DMS114 treated with DMSO at 0.1 percent for 48 hours (cell line): Measurements from ENCODE around the gene SLC35G6.
"Not testable (repeated sequence)": the region's sequence is repeated elsewhere in the genome, so short reads cannot be mapped to it uniquely, and the experiment has no call there.

Experiments
- DNase-seq: peaks from one replicate; lab custom pipeline; 2025; ENCODE audit not compliant: unreplicated experiment; lab: John Stamatoyannopoulos, UW

SLC35G6 gene

GRCh38 chr17:7459961-7460545 is 21.2 kb upstream of the SLC35G6 start:
- DNase-seq: no peak

- no peak for DNase-seq
Measured at GRCh38 chr17:7460850-7461660, 20.2 kb upstream of the SLC35G6 start.

- DNase-seq: no peak
Measured at GRCh38 chr17:7462474-7463371, 18.5 kb upstream of the SLC35G6 start.

DNA sequence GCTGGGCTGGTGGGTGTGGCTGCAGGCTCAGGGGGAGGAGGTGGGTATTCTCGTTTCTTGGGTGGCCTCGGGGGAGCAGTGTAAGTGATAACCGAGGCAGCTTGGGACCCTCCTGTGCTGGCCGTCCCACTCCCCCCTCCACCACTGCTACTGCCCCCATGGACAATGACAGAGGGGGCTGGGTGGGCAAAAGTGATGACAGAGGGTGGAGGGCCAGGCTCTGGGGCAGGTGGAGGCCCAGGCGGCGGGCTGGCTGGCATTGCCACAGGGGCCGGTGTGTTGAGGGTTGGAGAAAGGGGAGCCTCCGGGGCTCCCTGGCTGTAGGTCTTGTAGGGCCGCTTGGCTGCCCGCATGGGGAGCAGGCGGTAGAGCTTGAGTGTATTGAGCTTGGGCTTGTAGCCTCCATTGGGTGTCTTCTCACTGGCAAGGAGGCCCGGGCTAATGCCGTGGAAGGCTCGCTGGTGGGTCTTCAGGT is 17.8 kb upstream of the SLC35G6 start:
- DNase-seq: no peak

DNA sequence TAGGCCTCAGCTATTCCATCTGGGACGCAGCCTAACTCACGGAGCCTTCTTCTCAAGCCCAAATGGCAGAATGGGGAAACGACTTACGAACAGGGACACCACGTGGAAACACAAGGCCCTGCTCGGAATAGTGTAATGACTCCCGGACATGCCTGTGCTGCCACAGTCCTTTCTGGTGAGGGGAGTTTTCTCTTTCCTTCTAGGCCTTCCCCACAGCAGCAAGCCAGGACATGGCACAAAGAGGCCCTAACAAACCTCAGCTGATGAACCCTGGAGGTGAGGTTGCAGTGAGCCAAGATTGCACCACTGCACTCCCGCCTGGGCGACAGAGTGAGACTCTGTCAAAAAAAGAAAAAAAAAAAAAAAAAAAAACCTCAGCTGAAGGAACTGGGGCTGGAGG is 17.2 kb upstream of the SLC35G6 start:
- DNase-seq: no peak

GRCh38 chr17:7465597-7466275 is 15.5 kb upstream of the SLC35G6 start:
- DNase-seq: no peak

DNA sequence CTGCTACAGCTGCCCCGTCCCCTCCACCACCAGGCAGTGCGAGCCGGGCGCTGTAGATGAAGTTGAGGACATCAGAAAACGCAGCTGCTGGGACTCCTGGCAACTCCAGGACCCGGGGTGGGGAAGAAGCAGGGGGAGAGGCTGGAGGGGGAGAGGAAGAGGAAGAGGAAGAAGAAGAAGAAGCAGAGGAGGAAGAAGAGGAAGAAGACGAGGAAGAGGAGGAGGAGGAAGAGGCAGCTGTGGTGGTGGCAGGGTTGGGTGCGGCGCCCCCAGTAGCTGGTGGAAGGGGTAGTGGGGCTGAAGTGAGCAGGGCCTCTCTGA is 15.0 kb upstream of the SLC35G6 start:
- no peak for DNase-seq

DNA sequence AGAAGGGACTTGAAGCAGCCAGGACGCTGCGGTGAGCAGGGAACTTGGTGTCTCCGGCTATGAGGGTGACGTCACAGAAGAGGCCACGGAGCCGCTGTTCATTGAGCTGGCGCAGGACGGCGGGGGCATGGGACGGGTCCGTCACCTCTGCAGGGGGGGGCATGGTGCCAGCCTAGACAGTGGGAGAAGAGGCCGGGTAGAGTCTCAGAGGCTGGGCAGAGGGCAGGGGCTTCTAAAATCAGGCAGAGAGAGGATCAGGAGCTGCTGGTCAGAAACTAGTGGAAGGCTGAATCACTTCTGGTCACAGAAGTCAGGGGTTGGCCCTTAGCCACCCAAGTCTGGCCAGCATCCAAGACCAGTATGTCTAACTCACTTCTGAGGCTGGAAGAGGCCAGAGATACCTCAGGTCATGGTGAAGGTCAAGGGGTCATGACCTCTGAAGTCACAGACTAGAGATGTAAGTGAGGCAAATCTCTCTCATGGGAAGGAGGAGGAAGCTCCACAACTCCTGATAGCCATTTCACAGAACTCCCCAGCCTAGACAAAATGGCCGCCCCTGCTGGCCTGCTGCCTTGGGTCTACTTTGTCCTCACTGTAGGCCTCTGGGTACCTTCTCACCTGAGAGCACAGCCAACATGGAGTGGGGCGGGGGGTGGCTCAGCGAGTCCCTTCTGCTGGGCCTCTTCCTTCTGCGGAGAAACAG is 14.5 kb upstream of the SLC35G6 start:
- no peak for DNase-seq

DNA sequence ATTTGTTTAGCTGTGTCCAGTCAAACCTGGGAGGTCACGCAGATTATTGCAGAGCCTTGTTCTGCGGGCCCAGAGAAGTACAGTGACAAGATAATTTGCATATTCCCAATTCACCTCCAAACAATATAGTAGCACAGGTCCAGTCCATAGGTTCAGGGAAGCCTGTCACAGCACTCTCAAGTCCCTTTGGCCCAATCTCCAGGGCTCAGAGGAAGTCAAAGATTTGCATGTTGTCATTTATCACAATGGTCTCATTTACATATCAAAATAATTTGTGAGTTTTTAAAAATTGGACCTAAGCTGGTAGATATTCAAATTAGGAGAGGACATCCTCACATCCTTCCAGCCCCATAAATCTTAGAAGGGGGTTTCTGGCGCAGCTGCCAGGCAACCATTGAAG is 13.7 kb upstream of the SLC35G6 start:
- DNase-seq: no peak

DNA sequence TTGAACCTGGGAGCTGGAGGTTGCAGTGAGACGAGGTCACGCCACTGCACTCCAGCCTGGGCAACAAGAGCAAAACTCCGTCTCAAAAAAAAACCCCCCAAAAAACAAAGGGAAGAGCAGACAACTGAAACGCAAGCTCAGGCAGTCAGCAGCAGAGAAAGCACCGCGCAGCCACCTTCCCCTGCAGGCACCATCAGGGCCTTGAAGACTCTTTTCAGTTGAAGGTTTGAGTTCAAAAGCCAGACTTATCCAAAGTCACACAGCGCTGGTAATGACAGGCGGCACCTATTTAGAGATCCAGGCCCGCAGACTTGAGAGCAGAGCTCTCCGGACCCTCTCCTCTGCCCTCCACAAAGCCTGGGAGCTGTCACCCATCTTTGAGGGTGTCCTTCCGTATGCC is 13.0 kb upstream of the SLC35G6 start:
- DNase-seq: no peak

DNA sequence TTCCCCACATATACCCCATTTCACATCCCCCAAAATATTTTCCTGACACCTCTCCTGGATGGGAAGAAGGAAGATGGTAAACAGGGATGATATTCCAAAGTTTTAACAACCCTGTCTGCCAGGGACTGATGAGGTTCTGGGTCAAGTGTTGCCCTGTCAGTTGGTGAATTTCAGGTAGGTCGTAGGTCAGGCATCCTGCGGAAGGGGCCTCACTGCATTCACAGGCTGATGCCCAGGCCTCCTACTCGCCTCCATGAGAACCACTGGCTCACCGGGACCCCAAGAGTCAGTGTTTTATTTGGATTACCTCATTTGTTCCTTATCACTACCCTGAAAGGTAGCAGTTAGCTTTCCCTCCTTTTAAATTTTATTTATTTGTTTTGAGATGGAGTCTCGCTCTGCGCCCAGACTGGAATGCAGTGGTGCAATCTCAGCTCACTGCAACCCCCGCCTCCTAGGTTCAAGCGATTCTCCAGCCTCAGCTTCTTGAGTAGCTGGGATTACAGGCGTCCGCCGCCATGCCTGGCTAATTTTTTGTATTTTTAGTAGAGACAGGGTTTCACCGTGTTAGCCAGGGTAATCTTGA is 12.3 kb upstream of the SLC35G6 start:
- no peak for DNase-seq

GRCh38 chr17:7469843-7470242 is 11.4 kb upstream of the SLC35G6 start:
- DNase-seq: not testable (repeated sequence)

- not testable (repeated sequence) for DNase-seq
Measured at GRCh38 chr17:7470457-7470973, 10.7 kb upstream of the SLC35G6 start.

GRCh38 chr17:7471729-7472128 is 9.5 kb upstream of the SLC35G6 start:
- DNase-seq: no peak

- not testable (repeated sequence) for DNase-seq
Measured at GRCh38 chr17:7474767-7475166, 6.5 kb upstream of the SLC35G6 start.

DNA sequence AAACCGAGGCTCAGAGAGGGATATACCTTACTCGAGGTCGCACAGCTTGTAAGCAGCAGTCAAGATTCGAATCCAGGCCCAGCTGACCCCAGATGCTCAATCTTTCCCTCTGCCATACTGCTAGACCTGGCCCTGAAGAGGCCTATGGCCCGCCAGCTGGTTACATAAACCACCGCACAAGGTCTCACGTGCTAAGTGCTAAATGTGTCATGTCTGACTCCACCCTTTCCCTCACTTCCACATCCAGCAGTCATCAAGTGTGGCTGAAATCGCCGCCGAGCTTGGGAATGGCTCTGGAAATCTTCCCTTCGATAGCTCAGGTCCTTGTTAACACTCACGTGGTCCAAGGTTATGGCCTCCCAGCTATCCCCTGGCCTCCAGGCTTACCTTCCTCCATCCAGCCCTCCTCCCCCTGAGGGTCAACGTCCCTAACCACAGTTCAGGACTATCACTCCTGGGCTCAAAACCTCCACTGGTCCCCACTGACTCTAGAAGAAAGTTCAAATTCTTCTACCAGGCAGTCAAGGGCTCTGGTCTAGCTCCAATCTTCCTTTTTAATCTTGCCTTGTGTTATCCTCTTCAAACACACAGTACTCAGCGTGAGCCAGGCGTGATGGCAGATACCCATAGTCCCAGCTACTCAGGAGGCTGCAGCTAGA is 5.4 kb upstream of the SLC35G6 start:
- no peak for DNase-seq

- no peak for DNase-seq
Measured at GRCh38 chr17:7476494-7476893, 4.8 kb upstream of the SLC35G6 start.

DNA sequence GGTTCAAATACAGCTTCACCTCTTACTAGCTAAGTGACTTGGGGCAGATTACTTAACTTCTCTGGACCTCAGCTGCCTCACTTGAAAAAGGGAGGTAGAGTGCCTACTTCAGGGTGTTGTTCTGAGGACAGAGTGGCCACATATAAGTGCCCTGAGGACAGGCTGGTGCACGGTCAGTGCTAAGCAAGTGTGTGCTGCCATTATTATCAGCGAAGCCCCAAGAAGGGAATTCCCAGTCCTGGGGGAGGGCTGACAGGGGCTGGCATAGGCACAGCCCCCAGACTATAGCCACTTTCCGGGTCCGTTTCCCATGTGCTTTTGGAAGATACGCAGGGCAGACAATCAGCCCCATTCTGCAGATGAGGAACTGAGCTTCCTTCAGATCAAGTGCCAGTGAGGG is 4.3 kb upstream of the SLC35G6 start:
- DNase-seq: no peak
